Kidney epithelial cell (primary cell): Measurements from ENCODE around the gene C1orf159. TPM values are rescaled to one million over a fixed set of nuclear protein-coding genes. Genes with fewer than 3 reads are reported as not detected.
A peak's percentile ranks its signal among the peaks of the same experiment; 100 is the strongest.

Experiments
- DNase-seq: peaks from one replicate; pipeline ENCODE4 v3.0.0-alpha.2; 2010; ENCODE audit warnings: low read depth
- H3K27me3 ChIP-seq: 2 replicates; pipeline ENCODE4 v1.6.0; 2011; ENCODE audit warnings: low read length; ENCODE audit not compliant: control insufficient read depth, insufficient read depth
- H3K36me3 ChIP-seq: 2 replicates; pipeline ENCODE4 v1.5.1; 2011; ENCODE audit warnings: low read length; ENCODE audit not compliant: control insufficient read depth, insufficient read depth
- H3K4me3 ChIP-seq: 2 replicates; pipeline ENCODE4 v1.5.1; 2011; ENCODE audit warnings: low read depth, mild to moderate bottlenecking, control low read depth, low read length
- CTCF ChIP-seq: IDR thresholded peaks from 2 replicates; pipeline ENCODE4 v1.5.1; 2011; ENCODE audit warnings: mild to moderate bottlenecking, moderate library complexity, low read length, control low read depth, inconsistent platforms; ENCODE audit not compliant: insufficient read depth, poor library complexity, severe bottlenecking
- total RNA-seq: library from RNA; depleted of rRNA; stranded (reverse); fragments of >200 nt; gene quantifications from 2 replicates; pipeline ENCODE4 v1.2.3, GENCODE V29; 2015

The C1orf159 gene
- total RNA-seq, 1 donor from 2014 or later: 20.3 TPM

- no peak for TF ChIP-seq CTCF
- DNase-seq: no peak
- peaks cover 1% of the 10 kb centered on the region for H3K36me3 ChIP-seq
- H3K27me3 ChIP-seq: no peaks in the 10 kb centered on the region
- no peak overlapping the region for H3K4me3 ChIP-seq
These were observed 80.5 kb downstream of the C1orf159 start for GRCh38 chr1:1035291-1035943.

GRCh38 chr1:1034439-1034781, 81.5 kb downstream of the C1orf159 start:
- DNase-seq: no peak
- peaks cover 1% of the 10 kb centered on the region for H3K36me3 ChIP-seq
- no peak for TF ChIP-seq CTCF
- no peak overlapping the region for H3K4me3 ChIP-seq
- H3K27me3 ChIP-seq: no peaks in the 10 kb centered on the region

- Histone ChIP-seq H3K4me3 (no peak overlapping the region), H3K27me3 (no peaks in the 10 kb centered on the region), H3K36me3 (peaks cover 1% of the 10 kb centered on the region)
- no peak for DNase-seq
- no peak for TF ChIP-seq CTCF
These were observed 82.0 kb downstream of the C1orf159 start for GRCh38 chr1:1033731-1034438.

- Histone ChIP-seq H3K4me3 (peak overlapping the region; percentile 8), H3K27me3 (no peaks in the 10 kb centered on the region), H3K36me3 (peaks cover 1% of the 10 kb centered on the region)
- TF ChIP-seq CTCF: peak; percentile 79
- DNase-seq: peak; percentile 42
These were observed 82.8 kb downstream of the C1orf159 start for GRCh38 chr1:1033009-1033587.

- Histone ChIP-seq H3K4me3 (no peak overlapping the region), H3K36me3 (peaks cover 1% of the 10 kb centered on the region), H3K27me3 (no peaks in the 10 kb centered on the region)
- no peak for DNase-seq
- TF ChIP-seq CTCF: no peak
These were observed 83.5 kb downstream of the C1orf159 start for GRCh38 chr1:1032424-1032823.

Other genes with a start within 250 kb of the C1orf159 start
- 2.3 TPM in 2 replicates for gene SAMD11, start 192.2 kb downstream of the C1orf159 start, total RNA-seq
- 95.6 and 98.8 TPM in 2 replicates for gene NOC2L, start 156.8 kb downstream of the C1orf159 start, total RNA-seq
- gene KLHL17, start 155.5 kb downstream of the C1orf159 start, total RNA-seq: 16.9 and 21.4 TPM in 2 replicates
- 13.2 and 13.3 TPM in 2 replicates for gene PLEKHN1, start 149.6 kb downstream of the C1orf159 start, total RNA-seq
- gene PERM1, start 134.0 kb downstream of the C1orf159 start, total RNA-seq: 0.34 TPM in 1 of 2 replicates, not detected in the other
- 160 and 184 TPM in 2 replicates for gene HES4, start 116.0 kb downstream of the C1orf159 start, total RNA-seq
- gene ISG15, start 102.6 kb downstream of the C1orf159 start, total RNA-seq: 68.7 and 97.7 TPM in 2 replicates
- 479 and 617 TPM in 2 replicates for gene AGRN, start 96.0 kb downstream of the C1orf159 start, total RNA-seq
- 5.4 and 7.5 TPM in 2 replicates for gene RNF223, start 41.8 kb downstream of the C1orf159 start, total RNA-seq
- 0.27 TPM in 1 of 2 replicates, not detected in the other for gene TTLL10, start 57.8 kb upstream of the C1orf159 start, total RNA-seq
- gene TNFRSF18, start 90.5 kb upstream of the C1orf159 start, total RNA-seq: 0.67 and 2.1 TPM in 2 replicates
- 0.25 and 3.6 TPM in 2 replicates for gene TNFRSF4, start 98.1 kb upstream of the C1orf159 start, total RNA-seq
- gene SDF4, start 115.9 kb upstream of the C1orf159 start, total RNA-seq: 146 and 153 TPM in 2 replicates
- 43.7 and 48.6 TPM in 2 replicates for gene B3GALT6, start 116.1 kb upstream of the C1orf159 start, total RNA-seq
- 0.88 and 1.4 TPM in 2 replicates for gene C1QTNF12, start 130.6 kb upstream of the C1orf159 start, total RNA-seq
- gene UBE2J2, start 157.8 kb upstream of the C1orf159 start, total RNA-seq: 65.1 and 78.0 TPM in 2 replicates
- gene SCNN1D, start 164.3 kb upstream of the C1orf159 start, total RNA-seq: 0.46 and 0.62 TPM in 2 replicates
- 37.9 and 43.1 TPM in 2 replicates for gene ACAP3, start 191.8 kb upstream of the C1orf159 start, total RNA-seq
- gene PUSL1, start 192.5 kb upstream of the C1orf159 start, total RNA-seq: 45.1 and 59.9 TPM in 2 replicates
- 94.2 and 123 TPM in 2 replicates for gene INTS11, start 208.6 kb upstream of the C1orf159 start, total RNA-seq
- 44.3 and 59.5 TPM in 2 replicates for gene CPTP, start 208.7 kb upstream of the C1orf159 start, total RNA-seq
- 0.08 and 1.0 TPM in 2 replicates for gene TAS1R3, start 215.2 kb upstream of the C1orf159 start, total RNA-seq
- gene DVL1, start 233.3 kb upstream of the C1orf159 start, total RNA-seq: 87.3 and 101 TPM in 2 replicates
- 106 and 165 TPM in 2 replicates for gene MXRA8, start 242.5 kb upstream of the C1orf159 start, total RNA-seq